GM21423 (cell line): ENCODE data around the gene PCDH17.

Experiments
- ATAC-seq: cut with Tn5 transposase; IDR thresholded peaks from one replicate; pipeline ENCODE4 v1.9.1; 2021; ENCODE audit warnings: mild to moderate bottlenecking, moderate library complexity; ENCODE audit not compliant: unreplicated experiment

Gene PCDH17

DNA sequence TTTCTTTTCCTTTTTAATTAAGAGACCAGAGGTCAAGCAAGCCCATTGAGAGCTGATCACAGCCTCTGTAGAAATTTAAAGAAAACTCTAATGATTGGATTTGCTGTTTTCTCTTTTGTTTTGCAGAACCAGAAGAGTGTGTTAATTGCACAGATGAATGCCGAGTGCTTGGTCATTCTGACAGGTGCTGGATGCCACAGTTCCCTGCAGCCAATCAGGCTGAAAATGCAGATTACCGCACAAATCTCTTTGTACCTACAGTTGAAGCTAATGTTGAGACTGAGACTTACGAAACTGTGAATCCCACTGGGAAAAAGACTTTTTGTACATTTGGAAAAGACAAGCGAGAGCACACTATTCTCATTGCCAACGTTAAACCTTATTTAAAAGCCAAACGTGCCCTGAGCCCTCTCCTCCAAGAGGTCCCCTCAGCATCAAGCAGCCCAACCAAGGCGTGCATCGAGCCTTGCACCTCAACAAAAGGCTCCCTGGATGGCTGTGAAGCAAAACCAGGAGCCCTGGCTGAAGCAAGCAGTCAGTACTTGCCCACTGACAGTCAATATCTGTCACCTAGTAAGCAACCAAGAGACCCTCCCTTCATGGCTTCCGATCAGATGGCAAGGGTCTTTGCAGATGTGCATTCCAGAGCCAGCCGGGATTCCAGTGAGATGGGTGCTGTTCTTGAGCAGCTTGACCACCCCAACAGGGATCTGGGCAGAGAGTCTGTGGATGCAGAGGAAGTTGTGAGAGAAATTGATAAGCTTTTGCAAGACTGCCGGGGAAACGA, 93.1 kb downstream of the PCDH17 start:
- ATAC-seq = no peak

DNA sequence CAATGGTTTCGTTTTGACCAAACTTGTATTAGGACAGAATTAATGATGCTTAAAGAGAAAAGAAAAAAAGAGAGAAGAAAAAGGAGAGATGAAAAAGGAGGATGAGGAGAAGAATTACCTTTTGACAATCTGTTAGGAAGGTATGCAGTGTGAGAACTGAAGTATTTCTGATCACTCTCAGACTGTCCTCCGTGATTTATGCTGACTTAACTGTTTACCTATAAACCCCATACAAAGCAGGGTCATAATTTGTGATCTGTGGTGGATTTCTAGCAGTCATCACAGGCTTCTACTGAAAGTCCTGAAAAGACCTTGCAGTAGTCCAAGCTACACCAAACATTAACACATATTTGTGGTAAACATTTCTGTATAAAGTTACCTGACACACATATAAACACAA, 93.9 kb downstream of the PCDH17 start:
- ATAC-seq = no peak

DNA sequence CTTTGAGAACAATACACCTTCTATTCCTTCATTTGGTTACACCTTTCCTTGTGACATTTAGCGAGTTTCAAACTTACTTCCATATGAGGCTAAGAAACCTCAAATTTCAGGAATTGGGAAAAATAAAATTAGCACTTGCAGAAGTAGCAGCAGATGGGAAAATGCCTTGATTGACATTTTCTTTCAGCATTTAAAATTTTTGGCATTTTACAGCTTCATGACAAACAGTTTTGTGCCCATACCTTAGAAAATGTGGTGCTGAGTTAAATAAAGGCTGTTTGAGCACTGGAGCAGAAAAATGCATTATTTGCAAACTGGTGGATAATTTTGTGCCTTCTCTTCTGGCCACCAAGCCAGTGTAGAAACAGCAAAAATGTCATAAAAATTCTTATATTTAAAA, 95.4 kb downstream of the PCDH17 start:
- no peak for ATAC-seq

DNA sequence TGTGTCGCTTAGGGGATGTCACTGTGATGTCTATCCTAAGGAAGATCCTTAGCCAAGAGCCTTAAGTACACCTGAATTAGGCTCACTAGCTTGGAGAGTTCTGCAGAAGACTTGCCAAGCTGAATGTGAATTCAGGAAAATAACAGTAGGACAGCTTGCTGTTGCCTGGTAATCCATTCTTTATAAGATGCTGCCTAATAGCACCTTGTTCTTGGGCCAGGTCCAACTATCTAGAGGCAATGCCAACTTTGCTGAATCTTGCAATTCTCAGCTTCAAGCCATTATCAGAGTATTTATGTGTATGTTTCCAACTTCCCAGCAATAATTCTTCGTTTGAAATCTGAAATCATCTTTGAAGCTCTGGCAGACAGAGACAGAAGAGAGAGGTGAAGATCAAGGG, 102.8 kb downstream of the PCDH17 start:
- no peak for ATAC-seq

DNA sequence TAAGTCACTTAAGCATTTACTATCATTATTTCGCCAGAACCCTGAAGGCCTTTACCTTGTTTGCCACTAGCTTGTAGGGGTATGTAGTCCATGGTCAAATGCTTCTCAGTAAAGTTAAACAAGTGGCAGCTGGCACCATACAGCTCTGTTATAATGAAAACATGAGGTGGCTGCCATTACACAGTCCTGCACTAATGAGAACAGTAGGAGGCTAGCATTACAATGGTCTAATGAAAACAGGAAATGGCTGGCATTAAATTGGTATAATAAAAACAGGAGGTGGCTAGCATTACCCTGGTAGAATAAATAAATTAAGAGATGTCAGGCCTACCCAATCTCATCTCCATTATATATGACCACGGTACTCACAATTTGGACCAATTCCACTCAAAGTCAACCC, 107.5 kb downstream of the PCDH17 start:
- no peak for ATAC-seq

DNA sequence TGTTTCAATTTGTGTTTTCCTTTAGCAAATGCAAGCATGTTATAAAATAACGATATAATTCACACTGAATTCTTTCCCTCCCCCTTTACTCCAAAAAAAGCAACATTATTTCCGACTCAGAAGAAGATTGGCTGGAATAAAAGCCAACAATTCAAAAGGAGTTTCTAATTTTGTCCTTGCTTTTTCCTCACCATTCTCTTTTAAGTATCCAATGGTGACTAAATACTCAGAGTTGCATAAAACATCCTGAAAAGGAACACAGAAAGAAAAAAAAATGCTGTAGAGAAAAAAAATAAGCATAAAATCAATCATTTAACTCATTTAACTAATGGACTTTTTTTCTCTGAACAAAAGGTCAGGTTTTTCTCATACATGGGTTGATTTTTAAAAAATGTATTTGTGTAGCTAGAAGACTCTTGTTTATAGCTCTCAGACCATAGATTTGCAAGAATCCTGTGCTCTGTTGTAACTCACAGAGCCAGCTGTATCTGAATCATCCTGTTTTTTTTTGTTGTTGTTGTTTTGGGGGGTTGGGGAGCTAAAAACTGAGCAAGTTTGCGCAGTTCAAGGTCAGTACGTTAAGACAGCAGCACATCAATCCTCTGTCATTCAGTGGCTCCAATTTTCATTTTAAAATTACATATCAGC, 108.1 kb downstream of the PCDH17 start:
- no peak for ATAC-seq

DNA sequence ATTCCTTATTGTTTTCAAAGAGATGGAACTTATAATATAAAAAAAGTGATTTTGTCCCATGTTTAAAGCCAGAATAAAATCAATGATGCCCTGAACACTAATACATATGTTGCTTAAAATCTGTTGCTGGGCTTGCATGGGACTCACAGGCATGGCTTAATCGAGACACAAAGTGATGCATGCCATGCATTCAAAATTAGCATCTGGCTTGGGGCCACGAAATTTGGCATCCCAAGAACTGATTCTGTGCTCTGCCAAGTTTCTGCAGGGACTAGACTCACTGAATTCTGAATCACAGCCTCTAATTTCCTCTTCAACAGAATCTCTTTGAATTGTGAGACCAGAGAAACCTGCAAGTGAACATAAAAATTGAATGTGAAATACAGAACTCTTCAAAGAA, 109.2 kb downstream of the PCDH17 start:
- no peak for ATAC-seq

DNA sequence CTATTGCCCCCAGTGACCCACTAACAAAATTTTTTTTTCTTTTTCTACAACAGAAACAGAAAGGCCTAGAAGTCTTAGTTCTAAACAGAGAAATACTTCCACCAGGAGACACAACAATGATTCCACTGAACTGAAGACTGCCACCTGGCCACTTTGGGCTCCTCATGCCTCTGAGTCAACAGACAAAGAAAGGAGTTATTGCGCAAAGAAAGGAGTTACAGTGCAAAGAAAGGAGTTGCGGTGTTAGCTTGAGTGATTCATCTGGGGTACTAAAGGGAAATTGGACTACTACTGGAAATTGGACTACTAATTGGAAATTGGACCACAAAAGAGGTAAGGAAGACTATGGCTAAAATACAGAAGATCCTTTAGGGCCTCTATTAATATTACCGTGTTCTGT, 116.6 kb downstream of the PCDH17 start:
- ATAC-seq = no peak

DNA sequence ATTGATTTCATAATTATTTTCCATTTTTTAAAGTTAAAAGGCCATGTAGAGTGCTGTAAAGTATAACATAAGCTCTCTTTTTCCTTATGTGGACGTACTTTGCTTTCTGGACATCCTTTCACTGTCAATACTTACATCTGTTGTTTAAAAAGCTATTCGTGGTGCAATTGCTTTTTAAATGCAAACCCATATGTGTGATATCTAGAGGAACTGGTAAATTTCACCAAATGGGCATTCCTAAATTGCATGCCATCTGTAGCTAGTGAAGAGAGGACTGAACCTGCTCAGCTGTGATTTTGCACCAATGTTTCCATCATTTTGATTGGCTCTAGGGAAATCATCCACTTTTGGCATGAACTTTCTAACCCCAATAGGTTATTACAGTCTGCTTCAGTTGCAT, 129.4 kb downstream of the PCDH17 start:
- ATAC-seq = no peak

DNA sequence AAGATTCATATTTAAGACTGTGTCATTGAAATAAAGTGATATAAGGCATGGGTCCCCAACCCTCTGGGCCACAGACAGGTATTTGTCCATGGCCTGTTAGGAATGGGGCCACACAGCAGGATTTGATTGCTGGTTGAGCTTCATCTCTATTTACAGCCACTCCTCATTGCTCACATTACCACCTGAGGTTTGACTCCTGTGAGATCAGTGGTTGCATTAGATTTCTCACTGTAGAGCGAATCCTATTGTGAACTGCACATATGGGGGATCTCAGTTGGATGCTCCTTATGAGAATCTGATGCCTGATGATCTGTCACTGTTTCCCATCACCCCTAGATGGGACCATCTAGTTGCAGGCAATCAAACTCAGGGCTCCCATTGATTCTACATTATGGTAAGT, 132.1 kb downstream of the PCDH17 start:
- no peak for ATAC-seq
